Naive thymus-derived CD4-positive, alpha-beta T cell (primary cell): ENCODE results near the gene NANP. TPM values are rescaled to one million over a fixed set of nuclear protein-coding genes. Genes with fewer than 3 reads are reported as not detected.

Source experiments
- ATAC-seq: fragments of 150-1000 bp; cut with Tn5 transposase; 2 replicates; pipeline ENCODE4 v1.10.0; 2021; ENCODE audit warnings: mild to moderate bottlenecking, moderate library complexity
- CTCF ChIA-PET: fragments of 350-600 bp; sonication (Branson Sonifier 250); formaldehyde crosslinking; loops from one replicate; lab custom pipeline; 2021; ENCODE audit warnings: antibody characterized with exemption; lab: Charles Lee
- POLR2A ChIA-PET: fragments of 350-600 bp; sonication (Branson Sonifier 250); formaldehyde crosslinking; loops from one replicate; lab custom pipeline; 2021; ENCODE audit warnings: antibody characterized with exemption, inconsistent platforms; lab: Charles Lee
- DNase-seq, 9 donors: peaks; one replicate each; pipeline versions ENCODE4 v3.0.0 to v3.0.0-alpha.2; 2020 to 2022; ENCODE audit warnings: mixed read lengths in 1 of 9
- H3K27ac ChIP-seq: one replicate; pipeline ENCODE4 v1.7.0; 2013; ENCODE audit warnings: mild to moderate bottlenecking, low read depth, low read length, moderate library complexity
- H3K27me3 ChIP-seq, 2 donors: one replicate each; pipeline ENCODE4 v1.7.0; 2013; ENCODE audit warnings: low read length in 2 of 2, mild to moderate bottlenecking in 2 of 2, moderate library complexity in 2 of 2; ENCODE audit not compliant: control insufficient read depth in 2 of 2, insufficient read depth in 2 of 2
- H3K36me3 ChIP-seq, 3 experiments: 1 replicate in 2 of 3; 2 replicates in 1 of 3; pipeline ENCODE4 v1.7.0; 2013; ENCODE audit warnings: low read length in 3 of 3, mild to moderate bottlenecking in 3 of 3, moderate library complexity in 1 of 3; ENCODE audit not compliant: insufficient read depth in 3 of 3, control insufficient read depth in 2 of 3
- H3K4me1 ChIP-seq, 2 donors: one replicate each; pipeline ENCODE4 v1.7.0; 2013; ENCODE audit warnings: low read length in 2 of 2, mild to moderate bottlenecking in 2 of 2, moderate library complexity in 1 of 2; ENCODE audit not compliant: control insufficient read depth in 2 of 2, insufficient read depth in 2 of 2
- H3K4me3 ChIP-seq: 2 replicates; pipeline ENCODE4 v1.7.0; 2013; ENCODE audit warnings: mild to moderate bottlenecking, low read length
- H3K9me3 ChIP-seq, 3 experiments: 1 replicate in 2 of 3; 2 replicates in 1 of 3; pipeline ENCODE4 v1.7.0; 2013; ENCODE audit warnings: low read length in 3 of 3; ENCODE audit not compliant: control insufficient read depth in 2 of 3
- H3K27ac Mint-ChIP-seq, 9 donors: one replicate each; pipeline ENCODE4 v1.8.0; 2020 to 2022; ENCODE audit warnings: mixed read lengths in 9 of 9, mild to moderate bottlenecking in 8 of 9, moderate library complexity in 5 of 9, inconsistent platforms in 2 of 9
- H3K27me3 Mint-ChIP-seq, 5 donors: one replicate each; pipeline ENCODE4 v1.8.0; 2021 to 2022; ENCODE audit warnings: mixed read lengths in 5 of 5, mild to moderate bottlenecking in 1 of 5
- H3K36me3 Mint-ChIP-seq, 5 donors: one replicate each; pipeline ENCODE4 v1.8.0; 2020 to 2022; ENCODE audit warnings: mixed read lengths in 5 of 5, mild to moderate bottlenecking in 3 of 5, inconsistent platforms in 1 of 5
- H3K4me1 Mint-ChIP-seq, 7 donors: one replicate each; pipeline ENCODE4 v1.8.0; 2020 to 2022; ENCODE audit warnings: mixed read lengths in 7 of 7, mild to moderate bottlenecking in 3 of 7, inconsistent platforms in 1 of 7
- H3K4me3 Mint-ChIP-seq, 10 donors: one replicate each; pipeline ENCODE4 v1.8.0; 2020 to 2022; ENCODE audit warnings: mild to moderate bottlenecking in 10 of 10, mixed read lengths in 10 of 10, moderate library complexity in 6 of 10, inconsistent platforms in 2 of 10
- H3K9me3 Mint-ChIP-seq, 11 donors: one replicate each; pipeline ENCODE4 v1.8.0; 2020 to 2022; ENCODE audit warnings: mixed read lengths in 11 of 11, mild to moderate bottlenecking in 4 of 11, inconsistent platforms in 1 of 11, moderate library complexity in 1 of 11
- intact Hi-C, 2 donors: fragments of 100-400 bp; cut with micrococcal nuclease; formaldehyde crosslinking; loops; one replicate each; pipeline ENCODE4 v1.15.1; 2023
- polyA plus RNA-seq, 2 donors: library from polyadenylated mRNA; unstranded; fragments of 300-500 nt; fragmentation: Illumina TruSeq; gene quantifications; one replicate each; pipeline ENCODE4 v1.2.3, GENCODE V29; 2021
- total RNA-seq, 6 experiments: library from RNA in 5 of 6; stranded (reverse) in 5 of 6; gene quantifications; 1 replicate in 5 of 6; 2 replicates in 1 of 6; pipeline ENCODE4 v1.2.3 and lab custom pipeline; 2021 to 2026

The NANP gene, protein sequence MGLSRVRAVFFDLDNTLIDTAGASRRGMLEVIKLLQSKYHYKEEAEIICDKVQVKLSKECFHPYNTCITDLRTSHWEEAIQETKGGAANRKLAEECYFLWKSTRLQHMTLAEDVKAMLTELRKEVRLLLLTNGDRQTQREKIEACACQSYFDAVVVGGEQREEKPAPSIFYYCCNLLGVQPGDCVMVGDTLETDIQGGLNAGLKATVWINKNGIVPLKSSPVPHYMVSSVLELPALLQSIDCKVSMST
- 1 to 10 TPM; 1.0 to 7.0 (median 1.9) TPM for total RNA-seq
- polyA plus RNA-seq = under 1 TPM; 0.75 to 0.77 TPM
- 1.9 reads per million, percentile 8 among the genes with 10 or more reads in this experiment for total RNA-seq (lab: John Stamatoyannopoulos, UW)

DNA sequence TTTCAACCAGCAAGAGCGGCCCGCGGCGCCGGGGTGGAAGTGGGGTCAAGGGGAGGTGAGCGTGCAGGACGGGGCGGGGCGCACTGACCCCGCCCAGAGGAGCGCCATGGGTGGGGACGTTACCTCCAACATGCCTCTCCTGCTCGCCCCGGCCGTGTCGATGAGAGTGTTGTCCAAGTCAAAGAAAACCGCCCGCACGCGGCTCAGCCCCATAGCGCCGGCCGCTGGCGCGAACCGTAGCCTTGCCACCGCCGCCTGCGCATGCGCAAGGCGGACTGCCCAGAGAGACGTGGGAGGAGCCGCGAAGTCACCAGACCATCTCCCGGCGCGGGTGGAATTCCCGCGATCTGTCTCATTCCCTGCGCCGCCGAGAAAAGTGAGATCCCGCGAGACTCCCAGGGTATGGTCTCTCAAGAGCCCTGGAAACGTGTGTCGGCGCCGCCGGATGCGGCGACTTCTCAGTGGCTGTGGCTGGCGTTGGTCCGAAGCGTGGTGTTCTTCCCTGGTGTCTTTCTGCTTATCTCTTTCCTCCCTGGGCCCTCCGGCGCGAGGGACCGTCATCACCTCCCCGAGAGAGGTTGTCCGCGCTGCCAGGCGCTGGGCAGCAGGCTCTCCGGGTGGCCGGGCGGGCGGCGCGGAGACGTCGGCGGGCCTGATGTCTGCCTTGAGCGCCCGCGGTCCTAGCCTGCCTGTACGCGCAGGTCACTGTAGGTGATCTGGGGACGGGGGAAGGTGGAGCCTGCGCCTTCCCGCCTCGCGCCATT, at the start of gene NANP:
TSS of gene NANP (minus strand) at position 279 of the 764 bp plus-strand sequence. CDS start at position 213, 66 bp downstream.
- peaks cover 0 to 12% of the 10 kb centered on the region in 2 donors for H3K4me1 ChIP-seq
- POLR2A ChIA-PET = no interaction called here
- peak; percentile 62 to 92 (median 73) for DNase-seq
- CTCF ChIA-PET = no interaction called here
- Mint-ChIP-seq H3K36me3 (peaks cover 0 to 26% (median 5%) of the 10 kb centered on the region in 5 donors), H3K4me1 (peaks cover 14 to 34% (median 18%) of the 10 kb centered on the region in 7 donors), H3K4me3 (peak within 1 kb of the TSS; percentile 86 to 96 (median 94)), H3K9me3 (peaks cover 0 to 9% (median 2%) of the 10 kb centered on the region in 11 donors), H3K27ac (peak within 1 kb of the TSS; percentile 78 to 96 (median 90)), H3K27me3 (peaks cover 0 to 3% (median 0%) of the 10 kb centered on the region in 5 donors)
- intact Hi-C loops = loop anchor here (1.0 to 10.0 kb wide), 14 partner anchors 39 to 631 kb away; partner anchors contain the start of genes ABHD12 (in 2 of the 2), ACSS1 (in 2 of the 2), APMAP (in 2 of the 2) and GINS1 (in 2 of the 2)
- H3K27me3 ChIP-seq = no peaks in the 10 kb centered on the region
- H3K36me3 ChIP-seq = peaks cover 0 to 10% (median 0%) of the 10 kb centered on the region in 3 experiments
- ATAC-seq = peak; percentile 86
- H3K27ac ChIP-seq = peak within 1 kb of the TSS; percentile 70
- H3K4me3 ChIP-seq = peak within 1 kb of the TSS; percentile 96
- H3K9me3 ChIP-seq = no peaks in the 10 kb centered on the region

DNA sequence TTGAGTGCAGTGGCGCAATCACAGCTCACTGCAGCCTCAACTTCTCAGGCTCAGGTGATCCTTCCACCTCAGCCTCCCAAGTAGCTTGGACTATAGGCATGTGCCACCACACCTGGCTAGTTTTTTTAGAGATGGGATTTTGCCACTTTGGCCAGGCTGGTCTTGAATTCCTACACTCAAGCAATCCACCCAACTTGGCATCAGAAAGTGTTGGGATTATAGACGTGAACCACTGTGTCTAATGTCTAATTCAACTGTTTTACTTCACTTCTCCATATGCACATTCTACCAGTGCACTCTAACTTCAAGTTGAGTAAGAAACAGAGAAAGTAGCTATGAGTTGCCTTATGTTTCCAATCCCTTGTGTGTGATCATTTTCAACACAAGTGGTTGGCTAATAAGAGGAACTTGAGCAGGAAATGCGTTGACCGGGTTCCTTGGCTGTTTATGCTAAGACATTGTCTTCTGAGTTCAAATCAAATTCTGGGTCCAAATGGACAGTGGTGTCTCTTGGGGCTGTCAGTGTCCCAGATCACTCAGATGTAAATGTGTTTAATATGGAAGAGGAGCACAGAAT, 48.9 kb upstream of the NANP start:
- peak; percentile 48 for ATAC-seq
- Histone ChIP-seq H3K4me3 (no peak overlapping the region), H3K36me3 (peaks cover 4 to 49% (median 7%) of the 10 kb centered on the region in 3 experiments), H3K9me3 (no peaks in the 10 kb centered on the region), H3K27ac (no peak overlapping the region), H3K27me3 (no peaks in the 10 kb centered on the region), H3K4me1 (no peaks in the 10 kb centered on the region)
- no peak overlapping the region for H3K4me3 Mint-ChIP-seq
- H3K27me3 Mint-ChIP-seq = no peaks in the 10 kb centered on the region
- H3K27ac Mint-ChIP-seq = peak overlapping the region in 1 of 9 donors; percentile 38
- DNase-seq = no peak
- POLR2A ChIA-PET = no interaction called here
- H3K36me3 Mint-ChIP-seq = peaks cover 39 to 57% (median 48%) of the 10 kb centered on the region in 5 donors
- H3K9me3 Mint-ChIP-seq = peaks cover 0 to 18% (median 2%) of the 10 kb centered on the region in 11 donors
- intact Hi-C loops = no loop called here
- H3K4me1 Mint-ChIP-seq = peaks cover 0 to 7% (median 2%) of the 10 kb centered on the region in 7 donors
- CTCF ChIA-PET = no interaction called here

DNA sequence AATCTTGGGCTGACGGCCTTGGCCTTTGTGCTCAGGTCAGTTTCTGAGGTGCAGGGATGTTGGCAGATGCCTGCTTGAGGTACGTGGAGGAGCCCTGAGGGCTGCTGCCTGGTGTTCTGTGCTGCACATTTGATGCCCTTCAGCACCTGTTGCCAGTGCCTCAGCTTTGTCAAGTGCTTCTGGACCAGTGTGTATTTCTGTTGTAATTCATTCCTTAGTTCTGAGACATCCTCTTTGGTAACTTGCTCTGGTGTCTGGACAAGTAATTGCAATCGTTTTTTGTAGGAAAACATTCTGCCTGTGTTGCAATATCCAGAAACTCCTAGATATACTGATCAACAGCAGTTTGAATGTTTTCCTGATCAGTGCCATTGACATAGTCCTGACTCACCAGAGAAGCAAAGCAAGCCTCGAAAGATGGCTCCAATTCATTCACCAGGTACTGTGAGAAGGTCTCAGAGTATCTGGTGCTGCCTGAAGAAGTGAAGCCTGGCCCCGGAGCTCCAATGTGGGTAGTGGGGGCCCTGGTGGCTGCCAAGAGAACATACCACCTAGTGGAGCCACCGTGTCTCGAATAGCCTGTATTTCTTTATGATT, 46.1 kb upstream of the NANP start:
- DNase-seq = no peak
- Mint-ChIP-seq H3K4me3 (no peak overlapping the region), H3K27ac (no peak overlapping the region), H3K9me3 (peaks cover 0 to 15% (median 2%) of the 10 kb centered on the region in 11 donors), H3K27me3 (no peaks in the 10 kb centered on the region), H3K4me1 (peaks cover 0 to 7% (median 0%) of the 10 kb centered on the region in 7 donors), H3K36me3 (peaks cover 18 to 29% (median 21%) of the 10 kb centered on the region in 5 donors)
- H3K36me3 ChIP-seq = peaks cover 0 to 21% (median 0%) of the 10 kb centered on the region in 3 experiments
- ATAC-seq = no peak
- no peaks in the 10 kb centered on the region for H3K27me3 ChIP-seq
- ChIA-PET CTCF (no interaction called here), POLR2A (no interaction called here)
- intact Hi-C loops = no loop called here
- H3K27ac ChIP-seq = no peak overlapping the region
- H3K4me1 ChIP-seq = no peaks in the 10 kb centered on the region
- H3K9me3 ChIP-seq = no peaks in the 10 kb centered on the region
- H3K4me3 ChIP-seq = no peak overlapping the region

DNA sequence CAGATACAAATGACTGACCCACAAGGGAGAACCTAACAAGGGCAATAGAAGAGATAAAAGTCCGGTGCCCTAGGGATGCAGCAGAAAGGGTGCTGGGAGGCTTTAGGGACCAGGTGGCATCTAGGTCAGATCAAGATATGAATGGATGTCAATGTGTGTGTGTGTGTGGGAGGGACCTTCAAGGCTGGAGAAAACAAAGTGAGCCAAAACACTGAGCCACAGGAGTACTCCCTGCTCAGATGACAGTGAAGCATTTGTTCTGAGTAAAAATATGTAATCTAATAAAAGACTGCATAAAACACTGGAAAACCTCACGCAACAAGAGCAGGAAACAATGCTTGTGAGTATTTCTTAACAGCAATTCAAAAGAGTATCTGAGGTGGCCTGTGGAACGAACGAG, 44.6 kb upstream of the NANP start:
- DNase-seq (no peak), ATAC-seq (no peak)
- H3K9me3 ChIP-seq = no peaks in the 10 kb centered on the region
- ChIA-PET CTCF (no interaction called here), POLR2A (interaction anchor here (0.7 kb wide), 1 partner anchor 12 kb away, joined by 4 read pairs; no protein-coding TSS in a partner anchor)
- peaks cover 0 to 6% (median 2%) of the 10 kb centered on the region in 11 donors for H3K9me3 Mint-ChIP-seq
- no peak overlapping the region for H3K27ac Mint-ChIP-seq
- intact Hi-C loops = no loop called here
- H3K4me3 ChIP-seq = no peak overlapping the region
- H3K4me1 Mint-ChIP-seq = peaks cover 0 to 4% (median 0%) of the 10 kb centered on the region in 7 donors
- no peaks in the 10 kb centered on the region for H3K27me3 Mint-ChIP-seq
- H3K36me3 ChIP-seq = peaks cover 0 to 6% (median 0%) of the 10 kb centered on the region in 3 experiments
- H3K4me3 Mint-ChIP-seq = no peak overlapping the region
- H3K27me3 ChIP-seq = no peaks in the 10 kb centered on the region
- H3K4me1 ChIP-seq = no peaks in the 10 kb centered on the region
- no peak overlapping the region for H3K27ac ChIP-seq
- peaks cover 6 to 20% (median 9%) of the 10 kb centered on the region in 5 donors for H3K36me3 Mint-ChIP-seq

DNA sequence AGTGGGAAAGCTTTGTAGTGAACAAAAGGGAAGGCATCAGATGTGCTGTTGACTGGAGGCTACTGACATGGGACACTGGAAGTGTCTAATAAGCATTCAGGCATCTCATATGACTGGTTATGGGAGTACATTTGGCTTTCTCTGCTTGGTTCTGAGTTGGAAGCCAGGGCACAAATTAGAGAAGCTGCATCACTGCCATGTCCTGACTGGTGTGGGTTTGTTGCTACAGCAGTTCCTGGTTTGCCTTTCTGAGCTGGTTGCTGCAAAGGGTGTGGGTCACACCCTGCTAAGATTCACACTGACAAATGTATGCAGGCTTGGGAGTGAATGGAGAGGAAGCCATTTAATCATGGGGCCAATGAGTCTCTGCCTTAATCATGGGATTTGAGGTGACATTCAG, 36.2 kb upstream of the NANP start:
- Mint-ChIP-seq H3K27me3 (no peaks in the 10 kb centered on the region), H3K4me3 (no peak overlapping the region), H3K9me3 (no peaks in the 10 kb centered on the region), H3K36me3 (peaks cover 0 to 31% (median 10%) of the 10 kb centered on the region in 5 donors), H3K27ac (no peak overlapping the region), H3K4me1 (peaks cover 0 to 10% (median 0%) of the 10 kb centered on the region in 7 donors)
- no peaks in the 10 kb centered on the region for H3K36me3 ChIP-seq
- ChIA-PET CTCF (no interaction called here), POLR2A (no interaction called here)
- intact Hi-C loops = no loop called here
- H3K4me1 ChIP-seq = no peaks in the 10 kb centered on the region
- no peak overlapping the region for H3K27ac ChIP-seq
- no peak overlapping the region for H3K4me3 ChIP-seq
- H3K9me3 ChIP-seq = no peaks in the 10 kb centered on the region
- DNase-seq = no peak
- H3K27me3 ChIP-seq = no peaks in the 10 kb centered on the region
- peak; percentile 80 for ATAC-seq

DNA sequence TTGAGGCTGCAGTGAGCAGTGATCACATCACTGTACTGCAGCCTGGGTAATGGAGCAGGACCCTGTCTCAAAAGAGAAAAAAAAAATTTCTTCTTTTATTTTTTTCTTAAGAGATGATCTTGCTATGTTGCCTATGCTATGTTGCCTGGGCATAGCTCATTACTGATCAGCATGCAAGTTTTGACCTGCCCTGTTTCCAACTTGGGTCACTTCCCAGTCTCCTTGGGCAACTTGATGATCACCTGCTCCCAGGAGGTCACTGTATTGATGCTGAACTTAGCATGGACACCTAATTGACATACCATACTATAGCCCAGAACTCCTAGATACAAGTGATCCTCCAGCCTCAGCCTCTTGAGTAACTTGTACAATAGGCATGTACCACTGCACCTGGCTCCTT, 30.7 kb upstream of the NANP start:
- ChIA-PET POLR2A (no interaction called here), CTCF (no interaction called here)
- no peaks in the 10 kb centered on the region for H3K9me3 ChIP-seq
- no peak overlapping the region for H3K27ac ChIP-seq
- no peaks in the 10 kb centered on the region for H3K27me3 ChIP-seq
- no peaks in the 10 kb centered on the region for H3K36me3 ChIP-seq
- Mint-ChIP-seq H3K9me3 (no peaks in the 10 kb centered on the region), H3K4me1 (peaks cover 0 to 9% (median 0%) of the 10 kb centered on the region in 7 donors), H3K36me3 (peaks cover 0 to 32% (median 16%) of the 10 kb centered on the region in 5 donors), H3K27ac (no peak overlapping the region), H3K27me3 (no peaks in the 10 kb centered on the region), H3K4me3 (no peak overlapping the region)
- no peaks in the 10 kb centered on the region for H3K4me1 ChIP-seq
- intact Hi-C loops = no loop called here
- ATAC-seq = no peak
- DNase-seq = no peak
- no peak overlapping the region for H3K4me3 ChIP-seq
